MM.1S (cell line): ENCODE data around the gene IGSF11.

ENCODE experiments used
- DNase-seq: peaks from one replicate; pipeline ENCODE4 v3.0.0-alpha.2; 2015
- H2AFZ ChIP-seq: fragments of 300-600 bp; sonication (generic); 2 replicates; pipeline ENCODE4 v1.6.0; 2016; ENCODE audit warnings: antibody characterized with exemption, low read length
- H3F3A ChIP-seq: fragments of 300-600 bp; sonication (generic); 2 replicates; pipeline ENCODE4 v1.6.1; 2016; ENCODE audit warnings: mild to moderate bottlenecking, antibody characterized with exemption, low read length, moderate library complexity, mixed read lengths; ENCODE audit not compliant: insufficient read depth
- H3K27ac ChIP-seq: fragments of 300-600 bp; sonication (generic); 2 replicates; pipeline ENCODE4 v1.5.1; 2016; ENCODE audit warnings: mild to moderate bottlenecking, low read length
- H3K27me3 ChIP-seq: fragments of 300-600 bp; sonication (generic); replicated peaks from 2 replicates; pipeline ENCODE4 v1.6.0; 2016; ENCODE audit warnings: low read length; ENCODE audit not compliant: insufficient read depth
- H3K36me3 ChIP-seq: fragments of 300-600 bp; sonication (generic); replicated peaks from 2 replicates; pipeline ENCODE4 v1.6.1; 2016; ENCODE audit warnings: mild to moderate bottlenecking, low read length, mixed read lengths; ENCODE audit not compliant: insufficient read depth
- H3K4me1 ChIP-seq: fragments of 300-600 bp; sonication (generic); 2 replicates; pipeline ENCODE4 v1.6.1; 2016; ENCODE audit warnings: low read length, mixed read lengths
- H3K4me2 ChIP-seq: fragments of 300-600 bp; sonication (generic); 2 replicates; pipeline ENCODE4 v1.6.0; 2016; ENCODE audit warnings: low read depth, low read length
- H3K4me3 ChIP-seq: fragments of 300-600 bp; sonication (generic); 2 replicates; pipeline ENCODE4 v1.5.1; 2016; ENCODE audit warnings: low read length, mixed read lengths
- H3K79me2 ChIP-seq: fragments of 300-600 bp; sonication (generic); 2 replicates; pipeline ENCODE4 v1.6.1; 2016; ENCODE audit warnings: mixed run types, low read length, mixed read lengths
- H3K9ac ChIP-seq: fragments of 300-600 bp; sonication (generic); 2 replicates; pipeline ENCODE4 v1.6.1; 2016; ENCODE audit warnings: low read length, mixed read lengths
- H3K9me2 ChIP-seq: fragments of 300-600 bp; sonication (generic); replicated peaks from 2 replicates; pipeline ENCODE4 v1.6.1; 2016; ENCODE audit warnings: mild to moderate bottlenecking, low read length, mixed read lengths; ENCODE audit not compliant: insufficient read depth
- H3K9me3 ChIP-seq: fragments of 300-600 bp; sonication (generic); replicated peaks from 2 replicates; pipeline ENCODE4 v1.6.1; 2016; ENCODE audit warnings: mild to moderate bottlenecking, low read length, mixed read lengths; ENCODE audit not compliant: insufficient read depth
- H4K20me1 ChIP-seq: fragments of 300-600 bp; sonication (generic); 2 replicates; pipeline ENCODE4 v1.6.1; 2016; ENCODE audit warnings: mild to moderate bottlenecking, low read length, moderate library complexity, mixed read lengths; ENCODE audit not compliant: insufficient read depth
- CTCF ChIP-seq: fragments of 300-600 bp; sonication (generic); IDR thresholded peaks from 2 replicates; pipeline ENCODE4 v1.5.1; 2016; ENCODE audit warnings: antibody characterized with exemption, low read length, mixed read lengths
- EZH2 ChIP-seq: fragments of 300-600 bp; sonication (generic); optimal IDR thresholded peaks from 2 replicates; pipeline ENCODE3; 2017; ENCODE audit warnings: low read depth, mild to moderate bottlenecking, antibody characterized with exemption, low read length, mixed read lengths
- EZH2phosphoT487 ChIP-seq: fragments of 300-600 bp; sonication (generic); IDR thresholded peaks from 2 replicates; pipeline ENCODE4 v1.6.1; 2018; ENCODE audit warnings: antibody characterized with exemption, low read length

Gene IGSF11

DNA sequence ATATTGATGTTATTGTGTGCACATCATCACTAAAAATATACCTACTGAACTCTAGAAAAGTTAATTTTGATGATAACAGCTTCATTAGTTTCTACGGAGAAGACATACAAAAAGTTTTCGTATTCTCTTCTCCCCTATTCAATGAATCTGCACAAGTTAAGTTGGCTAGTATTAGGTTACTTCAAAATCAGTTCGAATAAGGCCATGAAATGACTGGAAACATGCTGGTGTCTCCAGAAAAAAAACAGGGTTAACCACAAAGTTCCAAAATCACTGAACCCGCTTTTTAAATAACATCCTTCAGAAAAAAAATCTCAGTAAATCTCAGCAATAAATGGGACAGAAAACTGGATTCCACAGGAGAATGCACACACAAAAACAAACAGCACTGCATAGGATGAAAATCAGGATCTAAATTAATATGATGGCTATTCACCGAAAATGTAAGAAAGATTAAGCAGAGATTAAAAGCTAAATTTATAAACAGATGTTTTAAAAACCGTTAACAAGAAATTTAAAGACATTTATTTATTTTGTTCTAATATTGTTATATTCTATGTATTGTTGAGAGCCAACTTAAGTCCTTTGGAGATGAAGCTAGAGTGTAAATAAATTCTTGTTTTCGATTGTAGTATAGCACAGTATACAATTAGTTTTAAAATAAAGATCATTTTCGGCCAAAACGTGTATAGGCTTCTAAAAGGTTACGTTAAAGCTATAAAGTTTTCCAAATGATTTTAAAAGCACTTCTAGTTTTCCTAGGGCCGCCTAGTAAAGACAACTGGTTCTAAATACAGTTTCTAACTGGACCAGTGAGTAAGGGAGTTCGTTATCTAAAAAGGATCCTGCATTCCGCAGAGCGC lies 1.0 kb downstream of the IGSF11 start:
- Histone ChIP-seq H3K4me3 (peak overlapping the region; percentile 82), H3F3A (peaks cover 18% of the 10 kb centered on the region), H3K79me2 (no peaks in the 10 kb centered on the region), H3K9ac (peak overlapping the region; percentile 59; the same call in 1 of the 2 replicates), H3K27me3 (no peaks in the 10 kb centered on the region), H3K27ac (peak overlapping the region; percentile 67; the same call in 1 of the 2 replicates), H3K9me3 (no peaks in the 10 kb centered on the region; the same call in 1 of the 2 replicates), H2AFZ (peak overlapping the region; percentile 94), H3K4me2 (peak overlapping the region; percentile 82), H3K9me2 (no peaks in the 10 kb centered on the region), H3K36me3 (no peaks in the 10 kb centered on the region), H4K20me1 (no peaks in the 10 kb centered on the region), H3K4me1 (peaks cover 12% of the 10 kb centered on the region)
- TF ChIP-seq EZH2phosphoT487 = no peak
- TF ChIP-seq EZH2 = no peak
- no peak for TF ChIP-seq CTCF
- no peak for DNase-seq

DNA sequence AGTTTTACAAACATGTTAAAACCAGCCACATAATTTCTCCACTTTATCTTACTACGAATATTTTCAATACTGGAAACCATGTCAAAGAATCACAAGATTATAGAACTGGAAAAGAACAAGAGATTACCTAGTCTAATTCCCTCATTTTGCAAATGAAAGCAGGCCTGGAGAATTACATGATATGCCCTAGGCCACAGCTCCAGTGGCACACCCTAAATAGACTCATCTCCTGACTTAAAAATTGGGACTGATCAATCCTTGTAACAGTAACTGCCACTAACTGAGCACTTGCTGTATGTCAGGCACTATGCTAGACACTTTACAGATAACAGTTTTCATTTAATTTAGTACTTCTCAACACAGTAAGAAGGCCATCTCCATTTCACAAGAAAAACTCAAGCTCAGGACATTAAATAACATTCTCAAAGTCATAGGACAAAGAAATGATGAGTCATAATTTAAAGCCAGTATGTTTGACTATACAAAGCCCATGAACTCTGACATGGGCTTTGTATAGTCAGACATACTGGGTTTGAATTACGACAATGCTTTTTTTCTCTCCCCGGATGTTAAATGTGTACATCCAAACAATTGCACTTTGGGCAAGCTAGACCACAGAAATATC lies 9.4 kb downstream of the IGSF11 start:
- Histone ChIP-seq H3K4me3 (no peak overlapping the region), H3K4me1 (no peaks in the 10 kb centered on the region), H3K9me2 (no peaks in the 10 kb centered on the region), H3K9ac (no peak overlapping the region), H3K27ac (no peak overlapping the region), H3F3A (no peaks in the 10 kb centered on the region), H3K79me2 (no peaks in the 10 kb centered on the region), H3K36me3 (no peaks in the 10 kb centered on the region), H3K9me3 (no peaks in the 10 kb centered on the region), H3K27me3 (no peaks in the 10 kb centered on the region), H2AFZ (no peak overlapping the region), H4K20me1 (no peaks in the 10 kb centered on the region), H3K4me2 (no peak overlapping the region)
- TF ChIP-seq EZH2phosphoT487 = no peak
- TF ChIP-seq EZH2 = no peak
- no peak for TF ChIP-seq CTCF
- DNase-seq = no peak

DNA sequence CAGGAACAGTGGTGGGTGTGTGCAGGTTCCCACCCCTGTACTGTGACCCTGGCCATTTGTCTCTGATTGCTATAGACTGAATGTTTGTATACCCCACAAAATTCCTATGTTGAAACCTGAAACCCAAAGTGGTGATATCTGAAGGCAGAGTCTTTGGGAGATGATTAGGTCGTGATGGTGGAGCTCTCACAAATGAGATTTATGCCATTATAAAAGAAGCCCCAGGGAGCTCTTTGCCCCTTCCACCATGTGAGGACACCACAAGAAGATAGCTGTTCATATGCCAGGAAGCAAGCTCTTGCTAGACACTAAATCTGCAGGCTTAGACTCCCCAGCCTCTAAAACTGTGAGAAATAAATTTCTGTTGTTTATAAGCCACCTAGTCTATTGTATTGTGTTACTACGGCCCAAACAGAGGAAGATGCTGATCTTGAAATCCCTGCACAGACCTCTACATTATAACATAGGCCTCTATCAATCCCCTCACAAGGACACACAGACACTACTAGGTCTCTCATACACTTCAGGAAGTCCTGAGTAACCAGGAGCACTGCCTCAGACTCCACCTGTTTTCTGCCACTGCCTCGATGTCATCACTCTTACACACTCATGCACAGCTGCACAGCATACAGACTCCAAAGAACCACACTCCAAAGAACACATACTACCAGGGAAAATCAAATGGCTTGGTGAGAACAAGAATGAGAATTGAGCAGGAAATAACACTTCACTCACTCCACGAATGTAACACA lies 14.7 kb downstream of the IGSF11 start:
- Histone ChIP-seq H2AFZ (no peak overlapping the region), H4K20me1 (no peaks in the 10 kb centered on the region), H3K27me3 (no peaks in the 10 kb centered on the region), H3K36me3 (no peaks in the 10 kb centered on the region), H3K9me2 (no peaks in the 10 kb centered on the region), H3K4me3 (no peak overlapping the region), H3F3A (no peaks in the 10 kb centered on the region), H3K27ac (no peak overlapping the region), H3K79me2 (no peaks in the 10 kb centered on the region), H3K4me1 (no peaks in the 10 kb centered on the region), H3K4me2 (no peak overlapping the region), H3K9me3 (no peaks in the 10 kb centered on the region), H3K9ac (no peak overlapping the region)
- DNase-seq = no peak
- no peak for TF ChIP-seq EZH2
- no peak for TF ChIP-seq EZH2phosphoT487
- no peak for TF ChIP-seq CTCF
